A549 (cell line): ENCODE measurements around the gene CORO2B. TPM values are rescaled to one million over a fixed set of nuclear protein-coding genes. Genes with fewer than 3 reads are reported as not detected.

ENCODE experiments used
- ATAC-seq, 2 experiments: fragments of 200-7000 bp in 1 of 2; fragments of >200 bp in 1 of 2; cut with Nextera tagmentation in 1 of 2; cut with Tn5 transposase in 1 of 2; 3 replicates each; pipeline versions ENCODE4 v1.8.0 to v1.9.1; 2018 to 2020; ENCODE audit warnings: mild to moderate bottlenecking in 1 of 2, moderate library complexity in 1 of 2
- CTCF ChIA-PET: fragments of 300-600 bp; sonication (Branson Sonifier 250); formaldehyde crosslinking; extraction: SDS; loops from one replicate; lab custom pipeline; 2021; ENCODE audit warnings: antibody characterized with exemption, inconsistent platforms; lab: Yijun Ruan, JAX
- POLR2A ChIA-PET: fragments of 350-600 bp; formaldehyde crosslinking; extraction: SDS; loops from one replicate; lab custom pipeline; 2021; ENCODE audit warnings: antibody characterized with exemption, inconsistent platforms; lab: Yijun Ruan, JAX
- DNase-seq, 2 experiments: peaks; one replicate each; pipeline versions ENCODE4 v3.0.0 to v3.0.0-alpha.2; 2011 to 2016; ENCODE audit warnings: low read depth in 1 of 2, low spot score in 1 of 2
- FAIRE-seq: peaks from 2 replicates; lab custom pipeline; 2011; peaks lifted over from hg19 to GRCh38; lab: Jason Lieb, UNC
- H3K27ac ChIP-seq, 2 experiments: fragments of >200 bp; sonication (Bioruptor Twin); formaldehyde crosslinking; 3 replicates each; pipeline ENCODE4 v1.5.1; 2016 to 2017
- H3K4me1 ChIP-seq: fragments of >200 bp; sonication (Bioruptor Twin); formaldehyde crosslinking; 3 replicates; pipeline ENCODE4 v1.6.1; 2016
- H3K4me2 ChIP-seq: fragments of >200 bp; sonication (Bioruptor Twin); formaldehyde crosslinking; 3 replicates; pipeline ENCODE4 v1.6.1; 2016
- H3K4me3 ChIP-seq: fragments of >200 bp; sonication (Bioruptor Twin); formaldehyde crosslinking; 3 replicates; pipeline ENCODE4 v1.5.1; 2016
- H3K9me3 ChIP-seq: fragments of >200 bp; sonication (Bioruptor Twin); formaldehyde crosslinking; 3 replicates; pipeline ENCODE4 v1.6.1; 2016
- ATOH8 ChIP-seq: fragments of 250-450 bp; sonication (Bioruptor Pico); IDR thresholded peaks from 2 replicates; pipeline ENCODE4 v1.5.0; 2020; ENCODE audit warnings: low read depth, mild to moderate bottlenecking, moderate library complexity
- CBX2 ChIP-seq: fragments of 200-600 bp; sonication (generic); IDR thresholded peaks from 2 replicates; pipeline ENCODE4 v1.6.1; 2016; ENCODE audit warnings: low read depth, mild to moderate bottlenecking, borderline replicate concordance
- CBX8 ChIP-seq: fragments of 200-600 bp; sonication (generic); IDR thresholded peaks from 2 replicates; pipeline ENCODE4 v1.6.1; 2016
- CHD2 ChIP-seq: fragments of 150-350 bp; IDR thresholded peaks from 2 replicates; pipeline ENCODE4 v1.6.1; 2014; ENCODE audit warnings: low read length; ENCODE audit not compliant: partially characterized antibody
- EHMT2 ChIP-seq: fragments of 200-600 bp; sonication (generic); IDR thresholded peaks from 2 replicates; pipeline ENCODE4 v1.6.1; 2016; ENCODE audit warnings: antibody characterized with exemption, low read depth, mild to moderate bottlenecking, moderate library complexity
- FOSB ChIP-seq: fragments of 250-450 bp; sonication (Bioruptor Pico); IDR thresholded peaks from 2 replicates; pipeline ENCODE4 v1.5.0; 2020; ENCODE audit warnings: mild to moderate bottlenecking, moderate library complexity
- FOSL2 ChIP-seq, 2 experiments: fragments of 450-650 bp in 1 of 2; fragments of >200 bp in 1 of 2; sonication (Bioruptor Twin) in 1 of 2; formaldehyde crosslinking; IDR thresholded peaks; 2 replicates each; pipeline versions ENCODE4 v1.5.0 to v1.6.1; 2016 to 2020; ENCODE audit warnings: mild to moderate bottlenecking in 1 of 2, moderate library complexity in 1 of 2
- FOXS1 ChIP-seq: fragments of 250-450 bp; sonication (Bioruptor Pico); IDR thresholded peaks from 2 replicates; pipeline ENCODE4 v1.5.0; 2020; ENCODE audit warnings: mild to moderate bottlenecking, moderate library complexity
- HOXA7 ChIP-seq: fragments of 250-450 bp; sonication (Bioruptor Pico); IDR thresholded peaks from 2 replicates; pipeline ENCODE4 v1.5.0; 2020; ENCODE audit warnings: mild to moderate bottlenecking, moderate library complexity
- JUN ChIP-seq, 2 experiments: fragments of >200 bp; sonication (Bioruptor Twin); formaldehyde crosslinking; IDR thresholded peaks; 2 replicates in 1 of 2; 3 replicates in 1 of 2; pipeline ENCODE4 v1.6.1; 2016 to 2017
- JUNB ChIP-seq: fragments of >200 bp; sonication (Bioruptor Twin); formaldehyde crosslinking; IDR thresholded peaks from 2 replicates; pipeline ENCODE4 v1.6.1; 2016
- KDM1A ChIP-seq: fragments of 200-600 bp; sonication (generic); IDR thresholded peaks from 2 replicates; pipeline ENCODE4 v1.6.1; 2016; ENCODE audit warnings: low read depth, mild to moderate bottlenecking
- KDM5A ChIP-seq: fragments of 200-600 bp; sonication (generic); IDR thresholded peaks from 2 replicates; pipeline ENCODE4 v1.6.1; 2016; ENCODE audit warnings: antibody characterized with exemption, mild to moderate bottlenecking
- MYC ChIP-seq: IDR thresholded peaks from 2 replicates; pipeline ENCODE4 v1.6.1; 2012; ENCODE audit warnings: mild to moderate bottlenecking, inconsistent platforms, low read length, improper control_type of control experiment, borderline replicate concordance
- NFE2L2 ChIP-seq: fragments of 150-350 bp; conservative IDR thresholded peaks from 2 replicates; pipeline ENCODE4 v1.6.1; 2014; ENCODE audit warnings: low read length
- NR3C1 ChIP-seq: fragments of >200 bp; sonication (Bioruptor Twin); formaldehyde crosslinking; IDR thresholded peaks from 3 replicates; pipeline ENCODE4 v1.6.1; 2017
- POLR2AphosphoS2 ChIP-seq: conservative IDR thresholded peaks from 2 replicates; pipeline ENCODE4 v1.6.1; 2012; ENCODE audit warnings: low read length, improper control_type of control experiment, inconsistent platforms
- RFX5 ChIP-seq: fragments of 450-650 bp; IDR thresholded peaks from 2 replicates; pipeline ENCODE4 v1.7.1; 2014; ENCODE audit warnings: antibody characterized with exemption, mild to moderate bottlenecking, moderate library complexity
- ZC3H11A ChIP-seq: fragments of 450-650 bp; IDR thresholded peaks from 2 replicates; pipeline ENCODE4 v1.6.1; 2014; ENCODE audit warnings: antibody characterized with exemption, mild to moderate bottlenecking
- ZFP36 ChIP-seq: fragments of 450-650 bp; IDR thresholded peaks from 2 replicates; pipeline ENCODE4 v1.6.1; 2014; ENCODE audit warnings: borderline replicate concordance; ENCODE audit not compliant: partially characterized antibody
- WGBS: methylation state at CpG from one replicate; pipeline ENCODE4 v1.1.6; 2017; ENCODE audit errors: missing lambda C conversion rate; 5-methylcytosine and 5-hydroxymethylcytosine counted together
- polyA plus RNA-seq, 4 experiments: library from polyadenylated mRNA; depleted of rRNA in 3 of 4; stranded (reverse); fragments of >200 nt; fragmentation: RNase III in 1 of 4; extraction: RNeasy Plus Mini Kit Qiagen cat#74134 plus additional on column Dnase treatment in 1 of 4; gene quantifications; 2 replicates in 3 of 4; 3 replicates in 1 of 4; pipeline ENCODE4 v1.2.3, GENCODE V29; 2011 to 2017
- TF ChIP-seq, protein P1 (sequence below): fragments of 450-650 bp; IDR thresholded peaks from 2 replicates; pipeline ENCODE4 v1.6.1; 2014; ENCODE audit warnings: antibody characterized with exemption
- TF ChIP-seq, protein P2 (sequence below): fragments of >200 bp; sonication (Bioruptor Twin); formaldehyde crosslinking; IDR thresholded peaks from 2 replicates; pipeline ENCODE4 v1.6.1; 2016
- TF ChIP-seq, protein P3 (sequence below): fragments of 150-350 bp; IDR thresholded peaks from 2 replicates; pipeline ENCODE4 v1.6.1; 2014; ENCODE audit warnings: low read depth, mild to moderate bottlenecking, low read length

The CORO2B gene
- polyA plus RNA-seq, 2 of the 4 experiments (the other 2 are of a cell fraction), result 2.0 to 2.3 TPM

DNA sequence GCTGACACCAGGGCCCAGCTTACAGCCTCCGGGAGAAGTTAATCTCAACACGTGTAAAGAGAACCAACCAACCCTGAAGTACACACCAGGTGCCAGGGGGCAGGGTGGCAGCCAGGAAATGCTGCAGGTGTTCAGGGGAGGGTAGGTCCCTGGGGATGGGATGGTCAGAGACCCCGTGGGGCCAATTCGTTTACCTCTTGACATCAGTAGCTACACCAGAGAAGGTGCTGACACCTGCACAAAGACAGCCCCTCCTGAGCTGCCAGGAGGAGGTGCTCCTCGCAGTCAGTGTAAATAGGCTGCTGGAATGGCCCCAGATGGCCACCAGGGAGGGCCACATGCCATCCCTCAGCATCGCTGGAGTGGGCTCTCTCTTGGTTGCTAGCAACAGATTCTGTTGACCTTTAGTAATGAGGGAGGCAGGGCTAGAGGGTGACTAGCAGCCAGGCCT lies 52.8 kb downstream of the CORO2B start:
- no peaks in the 10 kb centered on the region for H3K9me3 ChIP-seq
- 66% methylated on average over 6 of the region's 6 CpGs for WGBS
- no peak overlapping the region for H3K4me3 ChIP-seq
- ChIA-PET POLR2A (no interaction called here), CTCF (interaction anchor here (0.6 to 7.6 kb wide), 15 partner anchors 8 to 339 kb away, joined by 3 to 50 read pairs (median 3); no protein-coding TSS in a partner anchor)
- no peak for DNase-seq
- peak in 1 of 2 experiments; percentile 54; a peak in 3 of 6 replicates for ATAC-seq
- H3K27ac ChIP-seq, result no peak overlapping the region
- H3K4me2 ChIP-seq, result no peak overlapping the region
- TF ChIP-seq ATOH8 (no peak), KDM1A (no peak), FOSB (no peak)
- TF ChIP-seq, protein P1, sequence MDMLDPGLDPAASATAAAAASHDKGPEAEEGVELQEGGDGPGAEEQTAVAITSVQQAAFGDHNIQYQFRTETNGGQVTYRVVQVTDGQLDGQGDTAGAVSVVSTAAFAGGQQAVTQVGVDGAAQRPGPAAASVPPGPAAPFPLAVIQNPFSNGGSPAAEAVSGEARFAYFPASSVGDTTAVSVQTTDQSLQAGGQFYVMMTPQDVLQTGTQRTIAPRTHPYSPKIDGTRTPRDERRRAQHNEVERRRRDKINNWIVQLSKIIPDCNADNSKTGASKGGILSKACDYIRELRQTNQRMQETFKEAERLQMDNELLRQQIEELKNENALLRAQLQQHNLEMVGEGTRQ, result no peak
- TF ChIP-seq, protein P2, sequence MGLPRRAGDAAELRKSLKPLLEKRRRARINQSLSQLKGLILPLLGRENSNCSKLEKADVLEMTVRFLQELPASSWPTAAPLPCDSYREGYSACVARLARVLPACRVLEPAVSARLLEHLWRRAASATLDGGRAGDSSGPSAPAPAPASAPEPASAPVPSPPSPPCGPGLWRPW, result no peak
- TF ChIP-seq, all 56 proteins: peak for 0
- no peak for FAIRE-seq
- H3K4me1 ChIP-seq, result no peaks in the 10 kb centered on the region

DNA sequence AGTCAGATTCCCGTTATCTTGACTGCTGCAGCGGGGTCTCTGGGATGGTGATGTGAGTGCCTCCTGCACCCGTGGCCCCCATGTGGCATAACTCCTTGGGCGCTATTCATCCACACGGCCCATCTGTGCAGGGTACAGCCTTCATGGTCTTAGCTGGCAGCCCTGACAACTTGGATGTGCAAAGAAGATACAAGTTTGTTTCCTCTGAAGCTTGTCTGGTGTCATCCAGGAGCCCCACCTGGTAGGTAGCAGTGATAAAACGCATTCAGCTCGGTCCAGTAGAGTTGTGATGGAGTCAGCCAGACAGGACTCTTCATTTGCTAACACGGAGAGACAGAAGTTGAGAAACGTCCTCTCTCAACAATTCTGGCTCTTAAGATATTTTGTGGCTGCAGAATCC lies 53.3 kb downstream of the CORO2B start:
- Histone ChIP-seq H3K9me3 (no peaks in the 10 kb centered on the region), H3K4me3 (no peak overlapping the region), H3K4me1 (no peaks in the 10 kb centered on the region), H3K4me2 (no peak overlapping the region), H3K27ac (no peak overlapping the region)
- no peak for TF ChIP-seq JUN (IDR thresholded peaks at IDR 0.05)
- TF ChIP-seq KDM5A, result no peak
- TF ChIP-seq, protein P2, result no peak
- TF ChIP-seq ZC3H11A, result no peak
- TF ChIP-seq, protein P3, sequence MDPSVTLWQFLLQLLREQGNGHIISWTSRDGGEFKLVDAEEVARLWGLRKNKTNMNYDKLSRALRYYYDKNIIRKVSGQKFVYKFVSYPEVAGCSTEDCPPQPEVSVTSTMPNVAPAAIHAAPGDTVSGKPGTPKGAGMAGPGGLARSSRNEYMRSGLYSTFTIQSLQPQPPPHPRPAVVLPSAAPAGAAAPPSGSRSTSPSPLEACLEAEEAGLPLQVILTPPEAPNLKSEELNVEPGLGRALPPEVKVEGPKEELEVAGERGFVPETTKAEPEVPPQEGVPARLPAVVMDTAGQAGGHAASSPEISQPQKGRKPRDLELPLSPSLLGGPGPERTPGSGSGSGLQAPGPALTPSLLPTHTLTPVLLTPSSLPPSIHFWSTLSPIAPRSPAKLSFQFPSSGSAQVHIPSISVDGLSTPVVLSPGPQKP, result no peak
- TF ChIP-seq CBX2, result no peak
- no peak for TF ChIP-seq MYC
- TF ChIP-seq, protein P1, result no peak
- TF ChIP-seq CHD2, result no peak
- TF ChIP-seq FOSL2 (IDR thresholded peaks at IDR 0.05), result no peak
- TF ChIP-seq FOSL2 (CRISPR knock-in tag; IDR thresholded peaks at IDR 0.05), result no peak
- TF ChIP-seq HOXA7 (CRISPR knock-in tag), result no peak
- no peak for TF ChIP-seq EHMT2
- no peak for TF ChIP-seq NR3C1
- FAIRE-seq, result no peak
- DNase-seq, result no peak
- ChIA-PET CTCF (interaction anchor here (0.6 to 7.6 kb wide), 14 partner anchors 9 to 340 kb away, joined by 3 to 50 read pairs (median 3); no protein-coding TSS in a partner anchor), POLR2A (no interaction called here)
- WGBS, result 65% methylated on average over 9 of the region's 9 CpGs
- no peak for ATAC-seq

- no peak overlapping the region for H3K4me3 ChIP-seq
- CTCF ChIA-PET, result interaction anchor here (1.1 to 7.6 kb wide), 8 partner anchors 15 to 84 kb away, joined by 3 to 66 read pairs (median 7); no protein-coding TSS in a partner anchor
- H3K27ac ChIP-seq, result no peak overlapping the region
- no peaks in the 10 kb centered on the region for H3K9me3 ChIP-seq
- H3K4me1 ChIP-seq, result no peaks in the 10 kb centered on the region
- 67% methylated on average over 10 of the region's 10 CpGs for WGBS
- no peak for DNase-seq
- TF ChIP-seq JUNB, result no peak
- TF ChIP-seq ZFP36, result no peak
- no peak for TF ChIP-seq RFX5
- no peak for TF ChIP-seq JUN (IDR thresholded peaks at IDR 0.05)
- TF ChIP-seq NFE2L2, result no peak
- TF ChIP-seq, protein P1, result no peak
- TF ChIP-seq POLR2AphosphoS2, result no peak
- no peak for TF ChIP-seq FOXS1 (CRISPR knock-in tag)
- TF ChIP-seq CBX8, result no peak
- no peak for TF ChIP-seq EHMT2
- H3K4me2 ChIP-seq, result no peak overlapping the region
- no peak for ATAC-seq
- POLR2A ChIA-PET, result no interaction called here
- no peak for FAIRE-seq
These were observed 54.7 kb downstream of the CORO2B start for GRCh38 chr15:68633231-68634121.
